Measurements from ENCODE around the gene PRDM16. TPM values are rescaled to one million over a fixed set of nuclear protein-coding genes. Genes with fewer than 3 reads are reported as not detected.

PRDM16 gene
- total RNA-seq, 1 experiment from 2014 or later, result 5.3 TPM

DNA sequence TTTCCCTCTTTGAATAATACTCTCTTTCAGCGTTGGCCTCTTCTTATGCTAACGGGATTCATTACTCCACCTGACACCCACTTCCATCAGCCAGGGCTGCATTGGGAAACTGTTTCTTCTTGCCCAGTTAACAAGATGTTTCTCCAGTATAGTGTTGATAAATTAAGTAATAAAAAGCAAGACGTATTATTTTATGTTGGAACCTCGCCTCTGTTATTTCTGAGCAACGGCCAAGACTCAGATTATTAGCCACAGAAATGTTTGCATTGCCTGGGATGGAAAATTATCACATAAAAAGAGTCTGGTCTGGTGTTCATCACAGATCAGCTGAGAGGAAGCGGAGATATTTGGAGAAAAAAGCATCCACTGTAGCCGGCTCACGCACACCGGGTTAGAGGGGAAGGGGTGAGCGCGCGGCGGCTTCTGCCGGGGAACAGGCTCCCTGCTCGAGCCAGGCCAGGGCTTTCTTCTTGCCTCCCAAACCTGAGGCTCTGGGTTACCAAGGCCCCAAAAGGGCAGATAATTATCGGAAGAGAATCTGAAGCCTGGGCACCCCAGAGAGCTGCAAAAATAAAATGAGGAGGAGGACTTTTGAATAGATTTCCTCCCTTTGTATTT lies 189.5 kb downstream of the PRDM16 start:
- Mint-ChIP-seq H3K36me3 (ENCODE audit: insufficient read depth, unreplicated experiment) (no peaks in the 10 kb centered on the region), H3K4me1 (ENCODE audit: low read depth, unreplicated experiment) (no peaks in the 10 kb centered on the region), H3K27me3 (ENCODE audit: insufficient read depth, unreplicated experiment) (no peaks in the 10 kb centered on the region), H3K27ac (ENCODE audit: unreplicated experiment) (no peak overlapping the region), H3K9me3 (ENCODE audit: unreplicated experiment) (peaks cover 11% of the 10 kb centered on the region), H3K4me3 (ENCODE audit: unreplicated experiment) (no peak overlapping the region)
- intact Hi-C loops (cut with micrococcal nuclease; ENCODE audit: unreplicated experiment), result no loop called here
- Histone ChIP-seq H3K4me1 (no peaks in the 10 kb centered on the region), H3K4me3 (ENCODE audit: low read depth, low read length) (no peak overlapping the region), H3K9me3 (no peaks in the 10 kb centered on the region), H3K27me3 (replicated peaks; ENCODE audit: control insufficient read depth, insufficient read depth, low read length) (no peaks in the 10 kb centered on the region), H3K36me3 (ENCODE audit: control insufficient read depth, insufficient read depth, low read length) (no peaks in the 10 kb centered on the region)
- CTCF ChIA-PET, result no interaction called here
- BruUV-seq (replicated peaks), result no TSS peak
- POLR2A ChIA-PET, result no interaction called here
- no peak for DNase-seq
- TF ChIP-seq, protein P1, sequence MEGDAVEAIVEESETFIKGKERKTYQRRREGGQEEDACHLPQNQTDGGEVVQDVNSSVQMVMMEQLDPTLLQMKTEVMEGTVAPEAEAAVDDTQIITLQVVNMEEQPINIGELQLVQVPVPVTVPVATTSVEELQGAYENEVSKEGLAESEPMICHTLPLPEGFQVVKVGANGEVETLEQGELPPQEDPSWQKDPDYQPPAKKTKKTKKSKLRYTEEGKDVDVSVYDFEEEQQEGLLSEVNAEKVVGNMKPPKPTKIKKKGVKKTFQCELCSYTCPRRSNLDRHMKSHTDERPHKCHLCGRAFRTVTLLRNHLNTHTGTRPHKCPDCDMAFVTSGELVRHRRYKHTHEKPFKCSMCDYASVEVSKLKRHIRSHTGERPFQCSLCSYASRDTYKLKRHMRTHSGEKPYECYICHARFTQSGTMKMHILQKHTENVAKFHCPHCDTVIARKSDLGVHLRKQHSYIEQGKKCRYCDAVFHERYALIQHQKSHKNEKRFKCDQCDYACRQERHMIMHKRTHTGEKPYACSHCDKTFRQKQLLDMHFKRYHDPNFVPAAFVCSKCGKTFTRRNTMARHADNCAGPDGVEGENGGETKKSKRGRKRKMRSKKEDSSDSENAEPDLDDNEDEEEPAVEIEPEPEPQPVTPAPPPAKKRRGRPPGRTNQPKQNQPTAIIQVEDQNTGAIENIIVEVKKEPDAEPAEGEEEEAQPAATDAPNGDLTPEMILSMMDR (IDR thresholded peaks at IDR 0.05; ENCODE audit: insufficient read depth in 1 of 2, low read depth in 1 of 2, low read length in 1 of 2, severe bottlenecking in 1 of 2, unreplicated experiment in 1 of 2), result no peak

DNA sequence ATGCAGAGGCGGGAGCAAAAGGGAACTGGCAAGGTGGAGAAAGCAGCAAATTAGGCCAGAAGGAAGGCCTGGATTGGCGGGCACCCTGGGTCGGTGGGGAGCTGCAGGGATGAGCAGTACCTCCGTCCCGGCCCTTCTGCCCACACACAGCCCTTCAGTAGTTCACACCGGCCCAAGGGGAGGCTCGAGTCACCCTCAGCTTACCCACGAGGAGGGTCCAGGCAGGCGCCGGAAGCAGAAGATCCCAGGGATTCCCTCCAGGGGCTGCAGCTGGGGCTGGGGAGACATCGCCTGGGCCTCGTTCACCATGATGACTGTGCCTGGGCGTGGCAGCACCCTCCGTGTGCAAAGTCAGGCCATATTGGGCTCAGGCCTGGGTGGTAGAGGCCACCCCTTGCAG lies 190.0 kb downstream of the PRDM16 start:
- H3K4me3 ChIP-seq (ENCODE audit: low read depth, low read length), result no peak overlapping the region
- no TSS peak for BruUV-seq (replicated peaks)
- Mint-ChIP-seq H3K9me3 (ENCODE audit: unreplicated experiment) (peaks cover 11% of the 10 kb centered on the region), H3K4me1 (ENCODE audit: low read depth, unreplicated experiment) (no peaks in the 10 kb centered on the region), H3K4me3 (ENCODE audit: unreplicated experiment) (no peak overlapping the region), H3K36me3 (ENCODE audit: insufficient read depth, unreplicated experiment) (no peaks in the 10 kb centered on the region), H3K27me3 (ENCODE audit: insufficient read depth, unreplicated experiment) (no peaks in the 10 kb centered on the region), H3K27ac (ENCODE audit: unreplicated experiment) (no peak overlapping the region)
- H3K9me3 ChIP-seq, result no peaks in the 10 kb centered on the region
- H3K27me3 ChIP-seq (replicated peaks; ENCODE audit: control insufficient read depth, insufficient read depth, low read length), result no peaks in the 10 kb centered on the region
- ChIA-PET CTCF (no interaction called here), POLR2A (no interaction called here)
- TF ChIP-seq, protein P1 (IDR thresholded peaks at IDR 0.05; ENCODE audit: insufficient read depth in 1 of 2, low read depth in 1 of 2, low read length in 1 of 2, severe bottlenecking in 1 of 2, unreplicated experiment in 1 of 2), result no peak
- no peaks in the 10 kb centered on the region for H3K4me1 ChIP-seq
- no peaks in the 10 kb centered on the region for H3K36me3 ChIP-seq (ENCODE audit: control insufficient read depth, insufficient read depth, low read length)
- DNase-seq, result no peak
- intact Hi-C loops (cut with micrococcal nuclease; ENCODE audit: unreplicated experiment), result no loop called here

- no TSS peak for BruUV-seq (replicated peaks)
- POLR2A ChIA-PET, result no interaction called here
These were observed 192.3 kb downstream of the PRDM16 start for GRCh38 chr1:3261007-3261968.

More at GRCh38 chr1:3261007-3261968, 192.3 kb downstream of the PRDM16 start:
- H3K36me3 ChIP-seq (ENCODE audit: control insufficient read depth, insufficient read depth, low read length), result no peaks in the 10 kb centered on the region
- no peaks in the 10 kb centered on the region for H3K4me1 ChIP-seq
- CTCF ChIA-PET, result no interaction called here
- no peak for DNase-seq
- no peak overlapping the region for H3K4me3 Mint-ChIP-seq (ENCODE audit: unreplicated experiment)
- no peak overlapping the region for H3K4me3 ChIP-seq (ENCODE audit: low read depth, low read length)
- H3K27me3 Mint-ChIP-seq (ENCODE audit: insufficient read depth, unreplicated experiment), result no peaks in the 10 kb centered on the region
- H3K9me3 Mint-ChIP-seq (ENCODE audit: unreplicated experiment), result peaks cover 11% of the 10 kb centered on the region
- no peaks in the 10 kb centered on the region for H3K4me1 Mint-ChIP-seq (ENCODE audit: low read depth, unreplicated experiment)
- intact Hi-C loops (cut with micrococcal nuclease; ENCODE audit: unreplicated experiment), result no loop called here
- no peaks in the 10 kb centered on the region for H3K9me3 ChIP-seq
- H3K36me3 Mint-ChIP-seq (ENCODE audit: insufficient read depth, unreplicated experiment), result no peaks in the 10 kb centered on the region
- TF ChIP-seq, protein P1 (IDR thresholded peaks at IDR 0.05; ENCODE audit: insufficient read depth in 1 of 2, low read depth in 1 of 2, low read length in 1 of 2, severe bottlenecking in 1 of 2, unreplicated experiment in 1 of 2), result no peak
- no peaks in the 10 kb centered on the region for H3K27me3 ChIP-seq (replicated peaks; ENCODE audit: control insufficient read depth, insufficient read depth, low read length)
- H3K27ac Mint-ChIP-seq (ENCODE audit: unreplicated experiment), result no peak overlapping the region
